Endothelial cell of umbilical vein (primary cell): Measurements from ENCODE around the gene TSPAN9. TPM values are rescaled to one million over a fixed set of nuclear protein-coding genes. Genes with fewer than 3 reads are reported as not detected.
A peak's percentile ranks its signal among the peaks of the same experiment; 100 is the strongest.

Experiments
- BruUV-seq: library from RNA; stranded (reverse); fragments of 400-500 nt; replicated peaks from 2 replicates; lab custom pipeline; 2021; lab: Mats Ljungman, UMichigan
- CTCF ChIA-PET: fragments of 300-600, 350-600 bp; sonication (Branson Sonifier 250); formaldehyde crosslinking; loops from one replicate; lab custom pipeline; 2021; ENCODE audit warnings: antibody characterized with exemption, inconsistent platforms; lab: Charles Lee
- POLR2A ChIA-PET: fragments of 300-600, 350-600 bp; sonication (Branson Sonifier 250); formaldehyde crosslinking; loops from one replicate; lab custom pipeline; 2021; ENCODE audit warnings: antibody characterized with exemption, inconsistent platforms; lab: Charles Lee
- DNase-seq: peaks from one replicate; pipeline ENCODE4 v3.0.0-alpha.2; 2011; ENCODE audit warnings: low read depth, low spot score
- FAIRE-seq: peaks from 2 replicates; lab custom pipeline; 2011; peaks lifted over from hg19 to GRCh38; lab: Jason Lieb, UNC
- H2AFZ ChIP-seq: 2 replicates; pipeline ENCODE4 v1.6.0; 2012; ENCODE audit warnings: low read depth, low read length, control low read depth, inconsistent platforms
- H3K27ac ChIP-seq: 2 replicates; pipeline ENCODE4 v1.5.1; 2011; ENCODE audit warnings: low read depth, mild to moderate bottlenecking, control low read depth, low read length, moderate library complexity; ENCODE audit not compliant: insufficient read depth
- H3K27me3 ChIP-seq, 2 experiments: 2 replicates each; pipeline versions ENCODE4 v1.6.0 to v1.6.1; 2011; ENCODE audit warnings: low read length in 2 of 2, mixed read lengths in 1 of 2; ENCODE audit not compliant: control insufficient read depth in 2 of 2, insufficient read depth in 2 of 2
- H3K36me3 ChIP-seq, 2 experiments: 2 replicates in 1 of 2; 3 replicates in 1 of 2; pipeline ENCODE4 v1.5.1; 2011; ENCODE audit warnings: low read length in 2 of 2, mild to moderate bottlenecking in 1 of 2, moderate library complexity in 1 of 2; ENCODE audit not compliant: control insufficient read depth in 2 of 2, insufficient read depth in 2 of 2; ENCODE audit errors: extremely low read depth in 1 of 2
- H3K4me1 ChIP-seq: 3 replicates; pipeline ENCODE4 v1.5.1; 2011; ENCODE audit warnings: mild to moderate bottlenecking, low read length; ENCODE audit not compliant: control insufficient read depth, insufficient read depth; ENCODE audit errors: extremely low read depth
- H3K4me2 ChIP-seq: 2 replicates; pipeline ENCODE4 v1.6.1; 2011; ENCODE audit warnings: low read length, control low read depth, mixed read lengths; ENCODE audit not compliant: insufficient read depth
- H3K4me3 ChIP-seq, 3 experiments: fragments of 200-600 bp in 1 of 3; sonication (generic), shearing (Covaris generic) in 1 of 3; replicated peaks in 1 of 3; 2 replicates each; pipeline ENCODE4 v1.5.1; 2011 to 2016; ENCODE audit warnings: control low read depth in 3 of 3, low read length in 3 of 3, mild to moderate bottlenecking in 2 of 3, inconsistent platforms in 1 of 3, low read depth in 1 of 3, moderate library complexity in 1 of 3; ENCODE audit not compliant: insufficient read depth in 1 of 3
- H3K79me2 ChIP-seq: 2 replicates; pipeline ENCODE4 v1.6.0; 2012; ENCODE audit warnings: low read length, inconsistent platforms; ENCODE audit not compliant: control insufficient read depth, insufficient read depth
- H3K9ac ChIP-seq: replicated peaks from 2 replicates; pipeline ENCODE3; 2011; ENCODE audit warnings: low read length, control low read depth; ENCODE audit not compliant: insufficient read depth; ENCODE audit errors: extremely low read depth
- H3K9me1 ChIP-seq: replicated peaks from 3 replicates; pipeline ENCODE4 v1.6.0; 2011; ENCODE audit warnings: mild to moderate bottlenecking, low read length; ENCODE audit not compliant: control insufficient read depth, insufficient read depth; ENCODE audit errors: extremely low read depth
- H3K9me3 ChIP-seq: replicated peaks from 2 replicates; pipeline ENCODE4 v1.5.1; 2012; ENCODE audit warnings: low read length, inconsistent platforms; ENCODE audit not compliant: control insufficient read depth, insufficient read depth
- H4K20me1 ChIP-seq: replicated peaks from 2 replicates; pipeline ENCODE3; 2011; ENCODE audit warnings: mild to moderate bottlenecking, low read length; ENCODE audit not compliant: control insufficient read depth, insufficient read depth; ENCODE audit errors: extremely low read depth
- EZH2 ChIP-seq: IDR thresholded peaks from 2 replicates; pipeline ENCODE4 v1.6.1; 2012; ENCODE audit warnings: borderline replicate concordance, low read depth, mild to moderate bottlenecking, moderate library complexity, low read length, inconsistent platforms; ENCODE audit not compliant: severe bottlenecking
- FOS ChIP-seq: IDR thresholded peaks from 2 replicates; pipeline ENCODE4 v1.6.1; 2011; ENCODE audit warnings: mild to moderate bottlenecking, low read length, moderate library complexity, borderline replicate concordance; ENCODE audit not compliant: insufficient read depth
- GATA2 ChIP-seq: IDR thresholded peaks from 2 replicates; pipeline ENCODE4 v1.7.0; 2011; ENCODE audit warnings: low read depth, mild to moderate bottlenecking, moderate library complexity, mixed read lengths, low read length; ENCODE audit not compliant: insufficient read length, insufficient read depth
- JUN ChIP-seq: IDR thresholded peaks from 2 replicates; pipeline ENCODE4 v1.6.1; 2011; ENCODE audit warnings: borderline replicate concordance, low read depth; ENCODE audit not compliant: insufficient read length, insufficient read depth
- MYC ChIP-seq: IDR thresholded peaks from one replicate; pipeline ENCODE4 v1.6.1; 2011; ENCODE audit warnings: mild to moderate bottlenecking, low read depth, low read length
- POLR2A ChIP-seq: IDR thresholded peaks from 2 replicates; pipeline ENCODE4 v1.6.1; 2012; ENCODE audit warnings: low read depth, mild to moderate bottlenecking, control low read depth, low read length
- POLR2AphosphoS5 ChIP-seq: IDR thresholded peaks from 2 replicates; pipeline ENCODE4 v1.6.1; 2012; ENCODE audit warnings: low read depth, mild to moderate bottlenecking, control low read depth, low read length, moderate library complexity; ENCODE audit not compliant: insufficient read depth
- dilution Hi-C: fragments of 300-500 bp; cut with MboI; formaldehyde crosslinking; loops from one replicate; pipeline ENCODE4 v1.15.0; 2019; ENCODE audit warnings: low sequenced_read_pairs; ENCODE audit not compliant: extremely low pct_ligation_motif_present
- intact Hi-C: fragments of 100-400 bp; cut with micrococcal nuclease; formaldehyde crosslinking; loops from one replicate; pipeline ENCODE4 v1.10.0; 2022
- polyA plus RNA-seq, 4 experiments: library from polyadenylated mRNA; depleted of rRNA in 3 of 4; stranded (reverse) in 3 of 4; unstranded in 1 of 4; fragments of >200 nt; gene quantifications; 2 replicates each; pipeline versions ENCODE4 v1.2.1 to v1.2.3, GENCODE V29; 2011 to 2012; ENCODE audit warnings: missing spikeins in 1 of 4
- total RNA-seq: library from RNA; stranded (reverse); gene quantifications from 2 replicates; pipeline ENCODE4 v1.2.3, GENCODE V29; 2021
- TF ChIP-seq, protein P1 (sequence below): IDR thresholded peaks from 2 replicates; pipeline ENCODE4 v1.6.1; 2011; ENCODE audit not compliant: insufficient read depth, insufficient read length
- TF ChIP-seq, protein P2 (sequence below), 2 donors: IDR thresholded peaks; 1 replicate in 1 of 2; 2 replicates in 1 of 2; pipeline ENCODE4 v1.5.1; 2011; ENCODE audit warnings: low read length in 2 of 2, mild to moderate bottlenecking in 2 of 2, moderate library complexity in 2 of 2, control low read depth in 1 of 2, inconsistent platforms in 1 of 2, low read depth in 1 of 2; ENCODE audit not compliant: insufficient read depth in 1 of 2; ENCODE audit errors: extremely low read depth in 1 of 2

The TSPAN9 gene
- total and polyA plus RNA-seq, 2 donors (not counting 3 experiments of a cell fraction or from before 2014, with no cell fraction given), result 43.3 to 66.8 TPM

GRCh38 chr12:3165078-3165980 lies 88.2 kb downstream of the TSPAN9 start:
- no peaks in the 10 kb centered on the region for H3K79me2 ChIP-seq
- no peak overlapping the region for H3K27ac ChIP-seq
- TF ChIP-seq EZH2 (no peak), POLR2AphosphoS5 (no peak), FOS (no peak), GATA2 (no peak), JUN (no peak), POLR2A (no peak), MYC (no peak)
- TF ChIP-seq, protein P1, sequence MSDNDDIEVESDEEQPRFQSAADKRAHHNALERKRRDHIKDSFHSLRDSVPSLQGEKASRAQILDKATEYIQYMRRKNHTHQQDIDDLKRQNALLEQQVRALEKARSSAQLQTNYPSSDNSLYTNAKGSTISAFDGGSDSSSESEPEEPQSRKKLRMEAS, result no peak
- TF ChIP-seq, protein P2, sequence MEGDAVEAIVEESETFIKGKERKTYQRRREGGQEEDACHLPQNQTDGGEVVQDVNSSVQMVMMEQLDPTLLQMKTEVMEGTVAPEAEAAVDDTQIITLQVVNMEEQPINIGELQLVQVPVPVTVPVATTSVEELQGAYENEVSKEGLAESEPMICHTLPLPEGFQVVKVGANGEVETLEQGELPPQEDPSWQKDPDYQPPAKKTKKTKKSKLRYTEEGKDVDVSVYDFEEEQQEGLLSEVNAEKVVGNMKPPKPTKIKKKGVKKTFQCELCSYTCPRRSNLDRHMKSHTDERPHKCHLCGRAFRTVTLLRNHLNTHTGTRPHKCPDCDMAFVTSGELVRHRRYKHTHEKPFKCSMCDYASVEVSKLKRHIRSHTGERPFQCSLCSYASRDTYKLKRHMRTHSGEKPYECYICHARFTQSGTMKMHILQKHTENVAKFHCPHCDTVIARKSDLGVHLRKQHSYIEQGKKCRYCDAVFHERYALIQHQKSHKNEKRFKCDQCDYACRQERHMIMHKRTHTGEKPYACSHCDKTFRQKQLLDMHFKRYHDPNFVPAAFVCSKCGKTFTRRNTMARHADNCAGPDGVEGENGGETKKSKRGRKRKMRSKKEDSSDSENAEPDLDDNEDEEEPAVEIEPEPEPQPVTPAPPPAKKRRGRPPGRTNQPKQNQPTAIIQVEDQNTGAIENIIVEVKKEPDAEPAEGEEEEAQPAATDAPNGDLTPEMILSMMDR (IDR thresholded peaks at IDR 0.05; ENCODE audit: extremely low read depth in 1 of 2, insufficient read depth in 1 of 2, low read depth in 1 of 2, low read length in 2 of 2), result no peak
- ChIA-PET POLR2A (no interaction called here), CTCF (interaction anchor here (0.9 to 3.2 kb wide), 9 partner anchors 12 to 124 kb away, joined by 3 to 13 read pairs (median 4); no protein-coding TSS in a partner anchor)
- no TSS peak for BruUV-seq
- no peaks in the 10 kb centered on the region for H3K9me3 ChIP-seq
- H3K27me3 ChIP-seq, result no peaks in the 10 kb centered on the region
- H3K9ac ChIP-seq, result no peak overlapping the region
- intact Hi-C loops, result no loop called here
- H3K4me3 ChIP-seq, result no peak overlapping the region
- H3K36me3 ChIP-seq, result no peaks in the 10 kb centered on the region
- H4K20me1 ChIP-seq, result no peaks in the 10 kb centered on the region
- no peaks in the 10 kb centered on the region for H3K9me1 ChIP-seq
- FAIRE-seq (peak; percentile 82), DNase-seq (peak; percentile 60)
- no peak overlapping the region for H2AFZ ChIP-seq
- dilution Hi-C loops, result no loop called here
- no peak overlapping the region for H3K4me2 ChIP-seq
- H3K4me1 ChIP-seq, result peaks cover 10% of the 10 kb centered on the region
